Measurements from ENCODE around the gene EXO5. TPM values are rescaled to one million over a fixed set of nuclear protein-coding genes. Genes with fewer than 3 reads are reported as not detected.

Gene EXO5
- total and polyA plus RNA-seq, 2 of the 13 experiments (the other 11 are each of a cell fraction or from before 2014, with no cell fraction given), result 9.9 to 20.5 TPM

- TF ChIP-seq, protein P1, sequence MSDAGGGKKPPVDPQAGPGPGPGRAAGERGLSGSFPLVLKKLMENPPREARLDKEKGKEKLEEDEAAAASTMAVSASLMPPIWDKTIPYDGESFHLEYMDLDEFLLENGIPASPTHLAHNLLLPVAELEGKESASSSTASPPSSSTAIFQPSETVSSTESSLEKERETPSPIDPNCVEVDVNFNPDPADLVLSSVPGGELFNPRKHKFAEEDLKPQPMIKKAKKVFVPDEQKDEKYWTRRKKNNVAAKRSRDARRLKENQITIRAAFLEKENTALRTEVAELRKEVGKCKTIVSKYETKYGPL (CRISPR knock-in tag; IDR thresholded peaks at IDR 0.05), result no peak
- TF ChIP-seq ESRRA (CRISPR knock-in tag; IDR thresholded peaks at IDR 0.05; ENCODE audit: low read depth), result 0 out of 2 replicates have a peak, but pooled peaks have one; percentile 39
- TF ChIP-seq NFYB (CRISPR knock-in tag; IDR thresholded peaks at IDR 0.05), result no peak
- no peak for TF ChIP-seq SP1 (IDR thresholded peaks at IDR 0.05)
- TF ChIP-seq SP1 (CRISPR knock-in tag; IDR thresholded peaks at IDR 0.05), result peak; percentile 61
- no peak for TF ChIP-seq HNRNPUL1 (IDR thresholded peaks at IDR 0.05; ENCODE audit: low read depth, low read length)
- TF ChIP-seq ZNF564 (CRISPR knock-in tag; IDR thresholded peaks at IDR 0.05), result peak; percentile 57; the same call in 1 of the 2 replicates
- TF ChIP-seq THAP7 (CRISPR knock-in tag; IDR thresholded peaks at IDR 0.05), result no peak
- TF ChIP-seq ELF1 (CRISPR knock-in tag; IDR thresholded peaks at IDR 0.05), result peak; percentile 94
- TF ChIP-seq MED1 (CRISPR knock-in tag; IDR thresholded peaks at IDR 0.05), result no peak; the same call in 1 of the 2 replicates
- peak; percentile 57; the same call in 1 of the 2 replicates for TF ChIP-seq MYC (CRISPR knock-in tag; IDR thresholded peaks at IDR 0.05; ENCODE audit: borderline replicate concordance)
- TF ChIP-seq, protein P2, sequence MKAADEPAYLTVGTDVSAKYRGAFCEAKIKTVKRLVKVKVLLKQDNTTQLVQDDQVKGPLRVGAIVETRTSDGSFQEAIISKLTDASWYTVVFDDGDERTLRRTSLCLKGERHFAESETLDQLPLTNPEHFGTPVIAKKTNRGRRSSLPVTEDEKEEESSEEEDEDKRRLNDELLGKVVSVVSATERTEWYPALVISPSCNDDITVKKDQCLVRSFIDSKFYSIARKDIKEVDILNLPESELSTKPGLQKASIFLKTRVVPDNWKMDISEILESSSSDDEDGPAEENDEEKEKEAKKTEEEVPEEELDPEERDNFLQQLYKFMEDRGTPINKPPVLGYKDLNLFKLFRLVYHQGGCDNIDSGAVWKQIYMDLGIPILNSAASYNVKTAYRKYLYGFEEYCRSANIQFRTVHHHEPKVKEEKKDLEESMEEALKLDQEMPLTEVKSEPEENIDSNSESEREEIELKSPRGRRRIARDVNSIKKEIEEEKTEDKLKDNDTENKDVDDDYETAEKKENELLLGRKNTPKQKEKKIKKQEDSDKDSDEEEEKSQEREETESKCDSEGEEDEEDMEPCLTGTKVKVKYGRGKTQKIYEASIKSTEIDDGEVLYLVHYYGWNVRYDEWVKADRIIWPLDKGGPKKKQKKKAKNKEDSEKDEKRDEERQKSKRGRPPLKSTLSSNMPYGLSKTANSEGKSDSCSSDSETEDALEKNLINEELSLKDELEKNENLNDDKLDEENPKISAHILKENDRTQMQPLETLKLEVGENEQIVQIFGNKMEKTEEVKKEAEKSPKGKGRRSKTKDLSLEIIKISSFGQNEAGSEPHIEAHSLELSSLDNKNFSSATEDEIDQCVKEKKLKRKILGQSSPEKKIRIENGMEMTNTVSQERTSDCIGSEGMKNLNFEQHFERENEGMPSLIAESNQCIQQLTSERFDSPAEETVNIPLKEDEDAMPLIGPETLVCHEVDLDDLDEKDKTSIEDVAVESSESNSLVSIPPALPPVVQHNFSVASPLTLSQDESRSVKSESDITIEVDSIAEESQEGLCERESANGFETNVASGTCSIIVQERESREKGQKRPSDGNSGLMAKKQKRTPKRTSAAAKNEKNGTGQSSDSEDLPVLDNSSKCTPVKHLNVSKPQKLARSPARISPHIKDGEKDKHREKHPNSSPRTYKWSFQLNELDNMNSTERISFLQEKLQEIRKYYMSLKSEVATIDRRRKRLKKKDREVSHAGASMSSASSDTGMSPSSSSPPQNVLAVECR (CRISPR knock-in tag; IDR thresholded peaks at IDR 0.05; ENCODE audit: borderline replicate concordance), result peak; percentile 82
- TF ChIP-seq SSRP1 (CRISPR knock-in tag; IDR thresholded peaks at IDR 0.05), result no peak
- 0 out of 2 replicates have a peak, but pooled peaks have one; percentile 25 for TF ChIP-seq ZNF350 (CRISPR knock-in tag; IDR thresholded peaks at IDR 0.05; ENCODE audit: borderline replicate concordance, low read depth)
- TF ChIP-seq ZNF878 (CRISPR knock-in tag; IDR thresholded peaks at IDR 0.05), result no peak
- no peak; the same call in 1 of the 2 replicates for TF ChIP-seq GATAD2A (CRISPR knock-in tag; IDR thresholded peaks at IDR 0.05)
- no peak for TF ChIP-seq CBX1 (IDR thresholded peaks at IDR 0.05; ENCODE audit: low read depth)
- TF ChIP-seq ZNF317 (CRISPR knock-in tag; IDR thresholded peaks at IDR 0.05), result 0 out of 2 replicates have a peak, but pooled peaks have one; percentile 34
- peak; percentile 81; the same call in 1 of the 2 replicates for TF ChIP-seq ZNF142 (CRISPR knock-in tag; IDR thresholded peaks at IDR 0.05)
Measured at GRCh38 chr1:40476924-40477677, 31.5 kb upstream of the EXO5 start, which contains the start of gene ZFP69 (continued).
